Spinal cord (tissue), 10 donors: ENCODE data around the gene LRRC8B. TPM values are rescaled to one million over a fixed set of nuclear protein-coding genes. Genes with fewer than 3 reads are reported as not detected.

Source experiments
- DNase-seq, 6 donors: peaks; one replicate each; pipeline versions ENCODE4 v3.0.0 to v3.0.0-alpha.2; 2013 to 2015; ENCODE audit warnings: low spot score in 6 of 6, low read depth in 4 of 6
- H3K27ac ChIP-seq: one replicate; pipeline ENCODE4 v1.5.1; 2013; ENCODE audit warnings: low read depth, low read length, control low read depth
- H3K27me3 ChIP-seq: one replicate; pipeline ENCODE4 v1.6.1; 2013; ENCODE audit warnings: low read length; ENCODE audit not compliant: control insufficient read depth, insufficient read depth
- H3K36me3 ChIP-seq: one replicate; pipeline ENCODE4 v1.6.1; 2013; ENCODE audit warnings: low read length; ENCODE audit not compliant: control insufficient read depth, insufficient read depth
- H3K4me1 ChIP-seq: one replicate; pipeline ENCODE4 v1.6.1; 2013; ENCODE audit warnings: low read length; ENCODE audit not compliant: control insufficient read depth, insufficient read depth
- H3K4me3 ChIP-seq: one replicate; pipeline ENCODE4 v1.5.1; 2013; ENCODE audit warnings: low read depth, low read length, control low read depth
- H3K9me3 ChIP-seq: one replicate; pipeline ENCODE4 v1.6.1; 2013; ENCODE audit warnings: low read length; ENCODE audit not compliant: control insufficient read depth, insufficient read depth
- WGBS: methylation state at CpG from one replicate; pipeline ENCODE4 v1.1.5; 2013; ENCODE audit warnings: missing lambda C conversion rate; ENCODE audit not compliant: insufficient coverage; 5-methylcytosine and 5-hydroxymethylcytosine counted together
- polyA plus RNA-seq, 2 donors: library from polyadenylated mRNA; unstranded; fragments of 120-200 nt; gene quantifications; one replicate each; pipeline ENCODE4 v1.2.1, GENCODE V29; 2013; ENCODE audit not compliant: insufficient read length in 2 of 2
- total RNA-seq, 2 donors: library from RNA; depleted of rRNA in 1 of 2; stranded (reverse); fragments of 120-200 nt in 1 of 2; fragments of >200 nt in 1 of 2; gene quantifications; one replicate each; pipeline versions ENCODE4 v1.2.3 to v1.2.4, GENCODE V29; 2013 to 2014
- donor health status: healthy.

LRRC8B gene
- total and polyA plus RNA-seq, 4 donors = 9.3 to 26.7 (median 18.3) TPM

DNA sequence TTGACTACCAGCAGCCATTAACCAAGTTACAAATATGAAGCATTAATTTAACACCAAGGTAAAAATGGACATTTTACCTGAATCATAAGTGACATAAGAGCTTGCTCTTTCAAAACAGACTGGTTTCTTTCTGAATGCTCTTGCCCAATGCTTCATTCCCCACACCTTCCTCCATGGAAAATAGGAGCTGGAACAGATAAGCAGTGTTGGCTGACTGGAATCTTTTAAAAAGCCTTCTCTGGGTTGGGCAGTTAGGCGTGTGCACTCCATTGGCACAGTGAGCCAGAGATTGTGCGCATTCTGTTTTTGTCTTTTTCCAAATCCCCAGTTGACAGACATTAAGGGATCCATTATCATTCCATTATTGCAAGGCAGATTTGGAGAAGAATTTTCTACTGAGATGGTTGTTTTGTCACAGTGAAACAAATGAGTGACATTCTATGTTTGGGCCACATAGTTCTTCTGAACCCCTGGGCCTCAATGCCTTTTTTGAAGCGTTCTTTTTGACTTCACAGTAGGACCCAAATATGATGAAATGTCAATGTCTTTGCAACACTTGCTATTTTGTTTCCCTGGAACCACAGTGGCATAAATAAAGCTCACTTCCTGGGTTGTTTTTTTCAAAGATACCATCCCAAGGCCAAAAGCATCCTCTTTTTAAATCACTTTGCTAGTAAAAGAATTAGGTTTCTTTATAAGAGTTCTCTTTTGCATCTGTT is 32.3 kb downstream of the LRRC8B start:
- Histone ChIP-seq H3K4me1 (no peaks in the 10 kb centered on the region), H3K36me3 (no peaks in the 10 kb centered on the region), H3K4me3 (no peak overlapping the region), H3K27ac (peak overlapping the region; percentile 16), H3K9me3 (no peaks in the 10 kb centered on the region), H3K27me3 (no peaks in the 10 kb centered on the region)
- WGBS = 61% methylated on average over 2 of the region's 3 CpGs
- peak in 1 of 6 donors; percentile 12 for DNase-seq

DNA sequence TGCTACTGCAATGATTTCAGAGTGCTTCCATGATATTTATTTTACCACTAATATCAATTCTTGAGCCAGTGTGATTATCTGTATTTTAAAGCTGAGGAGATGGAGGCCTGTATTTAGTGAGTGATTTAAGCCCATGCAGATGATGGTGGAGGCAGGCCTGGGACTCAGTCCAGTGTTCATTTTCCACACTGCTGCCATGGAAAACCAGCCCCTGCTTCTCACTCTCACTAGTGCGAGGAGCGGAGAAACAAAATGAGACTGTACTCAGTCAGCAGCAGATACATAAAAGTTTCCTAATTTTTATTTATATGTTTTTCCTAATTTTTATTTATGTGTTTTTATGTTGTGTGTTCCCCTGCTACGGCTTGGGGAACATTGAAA is 32.8 kb downstream of the LRRC8B start:
- DNase-seq = peak in 1 of 6 donors; percentile 43
- H3K9me3 ChIP-seq = no peaks in the 10 kb centered on the region
- no peaks in the 10 kb centered on the region for H3K4me1 ChIP-seq
- no peak overlapping the region for H3K4me3 ChIP-seq
- WGBS = no CpG with 5 or more reads among the region's 3 CpGs
- H3K27me3 ChIP-seq = no peaks in the 10 kb centered on the region
- no peak overlapping the region for H3K27ac ChIP-seq
- H3K36me3 ChIP-seq = no peaks in the 10 kb centered on the region

- no peaks in the 10 kb centered on the region for H3K9me3 ChIP-seq
- WGBS = 100% methylated on average over 1 of the region's 1 CpG
- DNase-seq = no peak
- H3K27me3 ChIP-seq = no peaks in the 10 kb centered on the region
- no peaks in the 10 kb centered on the region for H3K4me1 ChIP-seq
- no peak overlapping the region for H3K4me3 ChIP-seq
- no peaks in the 10 kb centered on the region for H3K36me3 ChIP-seq
- H3K27ac ChIP-seq = no peak overlapping the region
Measured at GRCh38 chr1:89557956-89558355, 33.3 kb downstream of the LRRC8B start.

DNA sequence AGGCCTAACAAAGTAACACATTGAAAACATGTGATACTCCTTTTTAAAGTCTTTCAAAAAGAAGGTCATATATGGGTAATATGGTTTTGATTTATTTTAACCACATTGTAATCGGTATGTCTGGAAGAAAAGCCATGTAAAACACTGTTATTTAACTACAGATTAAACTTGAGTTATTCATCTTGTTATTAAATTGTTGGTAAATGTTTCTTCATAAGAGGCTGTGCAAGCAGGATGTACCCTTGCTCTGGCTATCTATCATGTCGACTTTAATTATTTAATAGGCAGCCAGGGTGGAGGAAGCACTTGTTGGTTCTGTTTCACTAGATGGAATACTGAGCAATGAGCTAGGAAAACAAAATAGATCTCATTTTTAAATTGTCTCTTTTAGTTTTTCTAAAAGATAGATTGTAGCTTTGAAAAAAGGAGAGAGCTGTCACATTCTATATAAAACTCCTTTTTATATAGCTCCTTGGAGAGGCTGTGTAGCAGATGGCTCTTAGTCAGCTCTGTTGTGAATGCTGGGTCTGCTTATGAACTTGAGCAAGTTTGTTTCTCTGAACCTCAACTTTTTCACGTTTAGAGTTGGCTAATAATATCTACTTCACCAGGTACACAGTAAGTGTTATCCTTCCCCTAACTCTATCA is 39.5 kb downstream of the LRRC8B start:
- WGBS = no CpG with 5 or more reads among the region's 3 CpGs
- peaks cover 2% of the 10 kb centered on the region for H3K4me1 ChIP-seq
- no peaks in the 10 kb centered on the region for H3K27me3 ChIP-seq
- peak in 2 of 6 donors; percentile 27 to 57 for DNase-seq
- no peaks in the 10 kb centered on the region for H3K9me3 ChIP-seq
- no peaks in the 10 kb centered on the region for H3K36me3 ChIP-seq
- no peak overlapping the region for H3K4me3 ChIP-seq
- no peak overlapping the region for H3K27ac ChIP-seq

GRCh38 chr1:89565521-89565920 is 40.9 kb downstream of the LRRC8B start:
- Histone ChIP-seq H3K27me3 (no peaks in the 10 kb centered on the region), H3K4me1 (peaks cover 2% of the 10 kb centered on the region), H3K4me3 (no peak overlapping the region), H3K27ac (no peak overlapping the region), H3K36me3 (no peaks in the 10 kb centered on the region), H3K9me3 (no peaks in the 10 kb centered on the region)
- WGBS = 100% methylated on average over 2 of the region's 6 CpGs
- DNase-seq = no peak

DNA sequence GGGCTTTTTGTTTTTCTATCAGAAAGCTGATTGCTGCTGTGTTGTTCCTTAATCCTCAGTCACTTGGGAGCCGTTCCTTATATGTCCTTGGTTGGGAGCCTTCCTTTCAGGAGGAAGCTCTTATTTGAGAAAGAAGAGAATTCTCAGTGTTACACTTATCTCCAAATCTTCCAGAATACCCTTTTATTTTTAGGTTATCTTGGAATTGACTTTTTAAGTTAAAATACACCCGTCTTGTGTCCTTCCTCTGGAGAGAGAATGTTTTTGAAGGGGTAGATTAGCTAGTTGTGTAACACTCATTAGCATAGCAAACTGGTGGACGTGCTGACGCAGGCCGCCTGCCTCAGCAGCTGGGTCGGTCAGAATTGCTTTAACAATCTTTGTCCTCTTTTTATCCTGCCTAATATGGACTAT is 42.1 kb downstream of the LRRC8B start:
- Histone ChIP-seq H3K4me1 (peaks cover 2% of the 10 kb centered on the region), H3K27me3 (no peaks in the 10 kb centered on the region)
- no CpG with 5 or more reads among the region's 6 CpGs for WGBS

GRCh38 chr1:89567797-89568196 is 43.2 kb downstream of the LRRC8B start:
- H3K27me3 ChIP-seq = no peaks in the 10 kb centered on the region
- no peak overlapping the region for H3K27ac ChIP-seq
- WGBS = no CpG with 5 or more reads among the region's 3 CpGs
- DNase-seq = no peak
- H3K36me3 ChIP-seq = no peaks in the 10 kb centered on the region
- H3K4me1 ChIP-seq = peaks cover 2% of the 10 kb centered on the region
- H3K9me3 ChIP-seq = no peaks in the 10 kb centered on the region
- no peak overlapping the region for H3K4me3 ChIP-seq

More for the DNA sequence above, 42.1 kb downstream of the LRRC8B start:
- no peaks in the 10 kb centered on the region for H3K36me3 ChIP-seq
- peak in 2 of 6 donors; percentile 34 to 51 for DNase-seq
- H3K4me3 ChIP-seq = no peak overlapping the region
- H3K9me3 ChIP-seq = no peaks in the 10 kb centered on the region
- peak overlapping the region; percentile 62 for H3K27ac ChIP-seq

- Histone ChIP-seq H3K27ac (no peak overlapping the region), H3K36me3 (peaks cover 3% of the 10 kb centered on the region), H3K9me3 (no peaks in the 10 kb centered on the region), H3K4me1 (peaks cover 3% of the 10 kb centered on the region), H3K4me3 (no peak overlapping the region), H3K27me3 (no peaks in the 10 kb centered on the region)
- no peak for DNase-seq
Measured at GRCh38 chr1:89573410-89573809, 48.8 kb downstream of the LRRC8B start.

DNA sequence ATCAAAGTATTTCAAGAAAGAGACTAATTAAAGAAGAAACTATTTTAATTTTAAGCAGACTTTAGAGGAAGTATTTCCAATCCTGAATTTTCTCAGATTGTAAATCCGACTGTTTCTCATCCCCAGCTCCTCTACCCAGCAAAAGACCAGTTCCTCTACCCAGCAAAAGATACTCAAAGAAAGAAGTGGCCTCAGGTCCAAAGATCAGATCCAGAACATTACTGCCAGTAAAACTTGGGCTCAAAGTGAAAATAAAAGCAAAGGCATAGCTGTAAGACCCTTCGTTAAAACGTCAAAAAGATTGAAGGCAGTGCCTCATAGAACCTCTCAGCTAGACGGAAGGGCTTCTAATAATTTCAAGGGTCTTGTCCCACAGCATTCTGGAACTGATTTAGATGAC is 50.0 kb downstream of the LRRC8B start:
- Histone ChIP-seq H3K27ac (no peak overlapping the region), H3K4me3 (no peak overlapping the region), H3K4me1 (peaks cover 3% of the 10 kb centered on the region), H3K27me3 (no peaks in the 10 kb centered on the region), H3K9me3 (no peaks in the 10 kb centered on the region), H3K36me3 (peaks cover 3% of the 10 kb centered on the region)
- WGBS = 95% methylated on average over 4 of the region's 4 CpGs
- DNase-seq = no peak

GRCh38 chr1:89575207-89575606 is 50.6 kb downstream of the LRRC8B start:
- DNase-seq = no peak
- 83% methylated on average over 1 of the region's 1 CpG for WGBS
- Histone ChIP-seq H3K4me1 (peaks cover 3% of the 10 kb centered on the region), H3K27ac (no peak overlapping the region), H3K9me3 (no peaks in the 10 kb centered on the region), H3K27me3 (no peaks in the 10 kb centered on the region), H3K36me3 (peaks cover 3% of the 10 kb centered on the region), H3K4me3 (no peak overlapping the region)
